Gastrocnemius medialis (tissue), 4 donors: ENCODE results near the gene C1QL3. TPM values are rescaled to one million over a fixed set of nuclear protein-coding genes. Genes with fewer than 3 reads are reported as not detected.
A peak's percentile ranks its signal among the peaks of the same experiment; 100 is the strongest.

Experiments
- ATAC-seq, 2 donors: fragments of 150-250 bp; one replicate each; pipeline ENCODE4 v1.9.1; 2016
- DNase-seq, 2 donors: peaks; one replicate each; pipeline ENCODE4 v3.0.0-alpha.2; 2019
- H3K27ac ChIP-seq, 4 donors: fragments of 200-600 bp; sonication (generic); 1 replicate in 1 of 4; 2 replicates in 3 of 4; pipeline ENCODE4 v1.5.1; 2016 to 2018; ENCODE audit warnings: mild to moderate bottlenecking in 2 of 4, moderate library complexity in 1 of 4
- H3K27me3 ChIP-seq, 3 donors: fragments of 200-600 bp; sonication (generic) in 2 of 3; 1 replicate in 1 of 3; 2 replicates in 2 of 3; pipeline versions ENCODE4 v1.5.1 to v1.6.0; 2016 to 2019; ENCODE audit warnings: mild to moderate bottlenecking in 1 of 3, moderate library complexity in 1 of 3
- H3K36me3 ChIP-seq, 2 donors: fragments of 200-600 bp; sonication (generic) in 1 of 2; one replicate each; pipeline ENCODE4 v1.5.1; 2017 to 2018
- H3K4me1 ChIP-seq, 2 donors: fragments of 200-600 bp; sonication (generic) in 1 of 2; one replicate each; pipeline ENCODE4 v1.5.1; 2016 to 2017; ENCODE audit warnings: mild to moderate bottlenecking in 2 of 2
- H3K4me3 ChIP-seq, 4 donors: fragments of 200-600 bp; sonication (generic) in 3 of 4; 1 replicate in 1 of 4; 2 replicates in 3 of 4; pipeline ENCODE4 v1.5.1; 2016 to 2019; ENCODE audit warnings: mild to moderate bottlenecking in 2 of 4
- H3K9me3 ChIP-seq, 3 donors: fragments of 200-600 bp; sonication (generic) in 2 of 3; 1 replicate in 1 of 3; 2 replicates in 2 of 3; pipeline ENCODE4 v1.5.1; 2016 to 2019
- POLR2A ChIP-seq, 2 donors: fragments of 450-650 bp; IDR thresholded peaks; one replicate each; pipeline ENCODE4 v1.6.1; 2017; ENCODE audit warnings: antibody characterized with exemption in 2 of 2, mild to moderate bottlenecking in 2 of 2, moderate library complexity in 2 of 2
- in situ Hi-C, 4 donors: fragments of 200-750 bp; cut with MboI; loops; one replicate each; pipeline versions ENCODE4 v1.15.0 to v1.8.0; 2017; ENCODE audit warnings: low sequenced_read_pairs in 4 of 4
- intact Hi-C: fragments of 100-400 bp; cut with DNase I; formaldehyde crosslinking; loops from one replicate; pipeline ENCODE4 v1.15.1; 2023; ENCODE audit warnings: low total_unique reads
- total RNA-seq, 4 donors: library from RNA; depleted of rRNA; stranded (reverse); fragments of >200 nt; gene quantifications; one replicate each; pipeline versions ENCODE4 v1.1.0 to v1.2.3, GENCODE V29; 2016
- TF ChIP-seq, protein P1 (sequence below), 5 experiments: fragments of 450-650 bp in 3 of 5; fragments of 200-600 bp in 2 of 5; sonication (generic) in 2 of 5; IDR thresholded peaks in 4 of 5; conservative IDR thresholded peaks in 1 of 5; 1 replicate in 4 of 5; 2 replicates in 1 of 5; pipeline ENCODE4 v1.5.1; 2016 to 2019; ENCODE audit warnings: antibody characterized with exemption in 5 of 5, mild to moderate bottlenecking in 3 of 5, moderate library complexity in 3 of 5

The C1QL3 gene
- total RNA-seq, 4 donors from 2014 or later: not detected

DNA sequence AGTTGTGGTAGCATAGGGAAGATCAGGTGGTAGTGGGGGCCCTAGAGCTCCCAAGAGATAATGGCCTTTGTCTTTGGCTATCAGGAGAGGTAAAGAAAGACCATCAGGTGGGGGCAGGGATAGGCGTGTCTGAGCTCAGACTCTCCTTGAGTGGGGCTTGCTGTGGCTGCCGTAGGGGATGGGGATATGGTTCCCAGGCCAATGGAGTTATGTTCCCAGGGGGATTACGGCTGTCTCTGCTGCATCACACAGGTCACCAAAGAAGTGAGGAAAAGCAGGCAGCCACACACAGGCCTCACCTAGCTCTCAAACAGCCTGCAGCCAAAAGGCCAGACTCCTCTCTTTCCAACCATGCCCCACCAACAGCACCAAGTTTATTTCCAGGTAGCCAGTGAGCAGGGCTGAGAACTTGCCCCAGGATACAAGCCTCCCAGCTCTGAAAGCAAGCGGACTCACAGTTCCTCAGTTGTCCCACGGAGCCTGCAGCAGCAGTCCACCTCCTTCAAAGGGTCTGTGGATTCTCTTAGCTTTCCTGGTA lies 37.6 kb upstream of the C1QL3 start:
- in situ Hi-C loops: no loop called here
- Histone ChIP-seq H3K27ac (no peak overlapping the region), H3K4me3 (no peak overlapping the region), H3K36me3 (no peaks in the 10 kb centered on the region), H3K9me3 (no peaks in the 10 kb centered on the region), H3K4me1 (no peaks in the 10 kb centered on the region), H3K27me3 (no peaks in the 10 kb centered on the region)
- ATAC-seq (no peak), DNase-seq (no peak)
- TF ChIP-seq POLR2A (IDR thresholded peaks at IDR 0.05): no peak
- TF ChIP-seq, protein P1, sequence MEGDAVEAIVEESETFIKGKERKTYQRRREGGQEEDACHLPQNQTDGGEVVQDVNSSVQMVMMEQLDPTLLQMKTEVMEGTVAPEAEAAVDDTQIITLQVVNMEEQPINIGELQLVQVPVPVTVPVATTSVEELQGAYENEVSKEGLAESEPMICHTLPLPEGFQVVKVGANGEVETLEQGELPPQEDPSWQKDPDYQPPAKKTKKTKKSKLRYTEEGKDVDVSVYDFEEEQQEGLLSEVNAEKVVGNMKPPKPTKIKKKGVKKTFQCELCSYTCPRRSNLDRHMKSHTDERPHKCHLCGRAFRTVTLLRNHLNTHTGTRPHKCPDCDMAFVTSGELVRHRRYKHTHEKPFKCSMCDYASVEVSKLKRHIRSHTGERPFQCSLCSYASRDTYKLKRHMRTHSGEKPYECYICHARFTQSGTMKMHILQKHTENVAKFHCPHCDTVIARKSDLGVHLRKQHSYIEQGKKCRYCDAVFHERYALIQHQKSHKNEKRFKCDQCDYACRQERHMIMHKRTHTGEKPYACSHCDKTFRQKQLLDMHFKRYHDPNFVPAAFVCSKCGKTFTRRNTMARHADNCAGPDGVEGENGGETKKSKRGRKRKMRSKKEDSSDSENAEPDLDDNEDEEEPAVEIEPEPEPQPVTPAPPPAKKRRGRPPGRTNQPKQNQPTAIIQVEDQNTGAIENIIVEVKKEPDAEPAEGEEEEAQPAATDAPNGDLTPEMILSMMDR (IDR thresholded peaks at IDR 0.05 in 4 of 5, conservative IDR thresholded peaks at IDR 0.05 in 1 of 5): no peak
- intact Hi-C loops: no loop called here

DNA sequence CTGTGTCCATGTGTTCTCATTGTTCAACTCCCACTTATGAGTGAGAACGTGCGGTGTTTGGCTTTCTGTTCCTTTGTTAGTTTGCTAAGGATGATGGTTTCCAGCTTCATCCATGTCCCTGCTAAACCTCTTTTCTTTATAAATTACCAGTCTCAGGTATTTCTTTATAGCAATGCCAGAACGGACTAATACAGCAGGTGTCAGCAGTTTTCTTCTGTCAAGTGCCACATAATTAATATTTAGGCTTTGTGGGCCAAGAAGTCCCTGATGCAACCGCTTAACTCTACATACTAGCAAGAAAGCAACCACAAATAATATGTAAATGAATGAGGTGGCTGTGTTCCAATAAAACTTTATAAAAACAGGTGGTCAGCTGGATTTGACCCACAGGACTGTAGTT lies 26.3 kb upstream of the C1QL3 start:
- Histone ChIP-seq H3K36me3 (no peaks in the 10 kb centered on the region), H3K9me3 (no peaks in the 10 kb centered on the region), H3K27me3 (no peaks in the 10 kb centered on the region), H3K4me3 (no peak overlapping the region), H3K4me1 (no peaks in the 10 kb centered on the region), H3K27ac (no peak overlapping the region)
- intact Hi-C loops (no loop called here), in situ Hi-C loops (no loop called here)
- ATAC-seq: no peak
- TF ChIP-seq, protein P1 (IDR thresholded peaks at IDR 0.05 in 4 of 5, conservative IDR thresholded peaks at IDR 0.05 in 1 of 5): no peak
- no peak for TF ChIP-seq POLR2A (IDR thresholded peaks at IDR 0.05)
- no peak for DNase-seq

DNA sequence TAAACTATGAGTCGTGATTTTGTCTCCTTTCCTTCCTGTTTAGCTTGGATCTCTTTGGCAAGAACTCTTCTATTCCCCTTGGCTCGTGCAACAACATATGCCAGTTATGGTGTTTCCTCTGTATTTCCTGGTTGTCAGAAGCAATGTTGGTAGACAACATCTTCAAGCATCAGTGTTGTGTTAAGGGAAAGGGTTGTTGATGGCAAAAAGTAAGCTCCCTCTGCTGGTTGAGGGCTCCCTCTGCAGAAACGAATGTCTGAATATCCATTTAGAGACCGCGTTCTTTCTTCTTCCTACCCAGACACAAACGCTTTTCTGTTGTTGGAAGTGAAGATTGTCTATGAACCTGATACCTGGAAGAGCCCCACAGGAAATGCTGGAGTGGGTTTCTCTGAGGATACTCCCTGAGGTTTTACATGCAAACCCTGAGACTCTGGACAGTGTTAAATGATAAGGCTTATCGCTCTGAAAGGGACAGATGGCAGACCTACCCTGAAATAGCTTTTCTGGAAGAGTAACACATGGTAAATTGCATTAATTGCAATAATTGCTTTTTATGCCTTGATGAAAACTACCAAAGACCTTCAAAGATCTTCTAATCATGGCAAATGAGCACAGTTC lies 23.5 kb upstream of the C1QL3 start:
- Histone ChIP-seq H3K4me3 (no peak overlapping the region), H3K27ac (no peak overlapping the region), H3K27me3 (no peaks in the 10 kb centered on the region), H3K4me1 (no peaks in the 10 kb centered on the region), H3K9me3 (no peaks in the 10 kb centered on the region), H3K36me3 (no peaks in the 10 kb centered on the region)
- TF ChIP-seq, protein P1 (IDR thresholded peaks at IDR 0.05 in 4 of 5, conservative IDR thresholded peaks at IDR 0.05 in 1 of 5): peak in 2 of 5 experiments; percentile 15 to 20
- TF ChIP-seq POLR2A (IDR thresholded peaks at IDR 0.05): no peak
- no peak for ATAC-seq
- no peak for DNase-seq
- in situ Hi-C loops (no loop called here), intact Hi-C loops (no loop called here)

DNA sequence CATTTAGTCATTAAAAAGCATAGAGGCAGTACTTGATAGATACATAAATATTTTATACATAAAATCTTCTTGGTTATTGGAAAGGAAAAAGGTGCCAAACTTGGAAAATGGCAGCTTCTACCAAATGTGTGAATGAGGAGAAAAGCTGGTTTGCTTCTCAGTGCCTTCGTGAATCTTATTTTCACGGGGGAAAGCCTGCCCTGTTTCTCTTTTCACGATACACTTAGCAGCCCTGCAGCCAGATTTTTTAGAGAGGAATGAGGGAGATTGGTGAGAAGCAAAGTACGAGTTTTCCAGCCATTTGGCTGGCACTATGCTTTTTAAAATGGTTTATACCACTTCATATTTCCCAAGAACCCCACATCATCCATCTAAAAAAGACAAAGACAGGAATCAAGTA lies 22.9 kb upstream of the C1QL3 start:
- intact Hi-C loops: no loop called here
- in situ Hi-C loops: no loop called here
- ATAC-seq: no peak

DNA sequence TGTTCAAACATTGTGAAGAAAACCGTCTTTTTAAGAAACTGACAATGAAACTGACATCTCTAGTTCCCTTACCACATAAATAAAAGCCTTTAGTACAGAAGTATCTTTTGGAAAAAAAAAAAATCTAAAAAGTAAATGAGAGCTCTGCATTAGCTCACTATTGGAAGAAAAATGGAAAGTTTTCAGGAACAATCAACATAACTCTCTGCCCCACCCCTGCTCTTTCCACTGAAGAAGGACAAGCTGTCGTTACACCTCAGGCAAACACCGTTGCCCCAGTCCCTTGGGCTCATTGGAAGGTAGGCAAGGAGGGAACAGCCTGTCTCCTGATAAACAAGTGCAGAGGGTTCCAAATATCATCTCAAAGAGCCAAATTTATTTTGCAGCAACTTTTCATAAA lies 22.4 kb upstream of the C1QL3 start:
- Histone ChIP-seq H3K9me3 (no peaks in the 10 kb centered on the region), H3K4me3 (no peak overlapping the region), H3K27ac (no peak overlapping the region), H3K27me3 (peaks cover 0 to 2% (median 0%) of the 10 kb centered on the region in 3 donors), H3K4me1 (no peaks in the 10 kb centered on the region), H3K36me3 (no peaks in the 10 kb centered on the region)
- in situ Hi-C loops (no loop called here), intact Hi-C loops (no loop called here)
- ATAC-seq (no peak), DNase-seq (no peak)
- TF ChIP-seq POLR2A (IDR thresholded peaks at IDR 0.05): no peak
- TF ChIP-seq, protein P1 (IDR thresholded peaks at IDR 0.05 in 4 of 5, conservative IDR thresholded peaks at IDR 0.05 in 1 of 5): no peak

More for the DNA sequence above, 22.9 kb upstream of the C1QL3 start:
- TF ChIP-seq POLR2A (IDR thresholded peaks at IDR 0.05): no peak
- H3K4me1 ChIP-seq: no peaks in the 10 kb centered on the region
- H3K27ac ChIP-seq: no peak overlapping the region
- DNase-seq: no peak
- no peaks in the 10 kb centered on the region for H3K36me3 ChIP-seq
- no peak overlapping the region for H3K4me3 ChIP-seq
- no peaks in the 10 kb centered on the region for H3K27me3 ChIP-seq
- H3K9me3 ChIP-seq: no peaks in the 10 kb centered on the region
